Bronchial epithelial cell (primary cell): ENCODE data around the gene CLPTM1L. TPM values are rescaled to one million over a fixed set of nuclear protein-coding genes. Genes with fewer than 3 reads are reported as not detected.

Experiments
- DNase-seq: peaks from one replicate; pipeline ENCODE4 v3.0.0-alpha.2; 2010; ENCODE audit warnings: low read depth
- FAIRE-seq: peaks from 2 replicates; lab custom pipeline; 2011; peaks lifted over from hg19 to GRCh38; lab: Jason Lieb, UNC
- H3K27me3 ChIP-seq: 2 replicates; pipeline ENCODE4 v1.5.1; 2011; ENCODE audit warnings: low read length; ENCODE audit not compliant: control insufficient read depth, insufficient read depth
- H3K36me3 ChIP-seq: 2 replicates; pipeline ENCODE4 v1.5.1; 2011; ENCODE audit warnings: low read length; ENCODE audit not compliant: control insufficient read depth, insufficient read depth
- H3K4me3 ChIP-seq: 2 replicates; pipeline ENCODE4 v1.5.1; 2011; ENCODE audit warnings: mild to moderate bottlenecking, low read depth, low read length, control low read depth
- total RNA-seq: library from RNA; depleted of rRNA; stranded (reverse); fragments of >200 nt; gene quantifications from 2 replicates; pipeline ENCODE4 v1.2.1, GENCODE V29; 2014
- TF ChIP-seq, protein P1 (sequence below): IDR thresholded peaks from 2 replicates; pipeline ENCODE4 v1.5.1; 2011; ENCODE audit warnings: mild to moderate bottlenecking, moderate library complexity, low read length, control low read depth, inconsistent platforms; ENCODE audit not compliant: insufficient read depth, severe bottlenecking

The CLPTM1L gene, protein sequence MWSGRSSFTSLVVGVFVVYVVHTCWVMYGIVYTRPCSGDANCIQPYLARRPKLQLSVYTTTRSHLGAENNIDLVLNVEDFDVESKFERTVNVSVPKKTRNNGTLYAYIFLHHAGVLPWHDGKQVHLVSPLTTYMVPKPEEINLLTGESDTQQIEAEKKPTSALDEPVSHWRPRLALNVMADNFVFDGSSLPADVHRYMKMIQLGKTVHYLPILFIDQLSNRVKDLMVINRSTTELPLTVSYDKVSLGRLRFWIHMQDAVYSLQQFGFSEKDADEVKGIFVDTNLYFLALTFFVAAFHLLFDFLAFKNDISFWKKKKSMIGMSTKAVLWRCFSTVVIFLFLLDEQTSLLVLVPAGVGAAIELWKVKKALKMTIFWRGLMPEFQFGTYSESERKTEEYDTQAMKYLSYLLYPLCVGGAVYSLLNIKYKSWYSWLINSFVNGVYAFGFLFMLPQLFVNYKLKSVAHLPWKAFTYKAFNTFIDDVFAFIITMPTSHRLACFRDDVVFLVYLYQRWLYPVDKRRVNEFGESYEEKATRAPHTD
- 314 and 364 TPM in 2 replicates for total RNA-seq

DNA sequence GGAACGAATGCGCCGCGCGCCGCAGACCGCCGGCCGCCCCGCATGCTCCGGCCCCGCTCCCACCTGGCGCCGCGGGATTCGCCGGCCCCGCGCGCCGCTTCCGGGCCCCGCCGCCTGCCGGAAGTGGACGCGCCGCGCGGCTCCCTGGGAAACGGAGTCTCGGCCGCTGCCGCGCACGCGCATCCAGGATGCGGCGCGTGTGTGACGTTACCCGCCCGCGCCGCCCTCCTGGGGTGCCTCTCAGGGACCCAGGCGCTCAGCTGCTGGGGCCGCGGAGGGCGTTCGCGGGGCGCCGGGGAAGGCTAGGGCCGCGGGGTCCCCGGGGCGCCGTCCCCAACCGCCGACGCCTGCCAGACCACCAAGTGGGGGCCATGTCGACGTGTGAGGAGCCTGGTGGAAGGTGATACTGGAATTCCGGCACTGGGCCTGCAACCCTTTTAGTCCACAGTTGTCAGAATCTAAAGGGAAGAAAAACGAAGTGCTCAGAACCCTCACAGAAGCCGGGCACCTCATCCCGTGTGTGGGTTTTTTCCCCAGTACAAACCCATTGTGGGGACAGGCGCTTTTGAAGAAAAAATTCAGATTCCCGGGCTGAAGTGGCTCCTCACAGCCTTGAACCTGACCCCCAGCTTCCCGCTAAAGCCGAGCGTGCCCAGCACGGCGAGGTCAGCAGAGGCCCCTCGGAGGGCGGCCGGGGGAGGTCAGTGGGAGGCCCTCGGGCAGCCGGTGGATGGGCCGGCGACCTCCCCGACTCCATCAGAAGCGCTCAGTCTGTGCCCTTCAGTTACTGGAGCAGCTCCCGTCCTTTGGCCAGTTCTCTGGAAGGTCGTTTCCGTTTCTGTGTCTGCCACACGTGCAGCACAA lies at the start of gene CLPTM1L:
CLPTM1L (minus strand) TSS at position 125 of the 864 bp plus-strand sequence. CDS start 258 bp downstream, outside the sequence.
- FAIRE-seq (no peak), DNase-seq (peak; percentile 70)
- H3K4me3 ChIP-seq = peak within 1 kb of the TSS; percentile 90
- TF ChIP-seq, protein P1, sequence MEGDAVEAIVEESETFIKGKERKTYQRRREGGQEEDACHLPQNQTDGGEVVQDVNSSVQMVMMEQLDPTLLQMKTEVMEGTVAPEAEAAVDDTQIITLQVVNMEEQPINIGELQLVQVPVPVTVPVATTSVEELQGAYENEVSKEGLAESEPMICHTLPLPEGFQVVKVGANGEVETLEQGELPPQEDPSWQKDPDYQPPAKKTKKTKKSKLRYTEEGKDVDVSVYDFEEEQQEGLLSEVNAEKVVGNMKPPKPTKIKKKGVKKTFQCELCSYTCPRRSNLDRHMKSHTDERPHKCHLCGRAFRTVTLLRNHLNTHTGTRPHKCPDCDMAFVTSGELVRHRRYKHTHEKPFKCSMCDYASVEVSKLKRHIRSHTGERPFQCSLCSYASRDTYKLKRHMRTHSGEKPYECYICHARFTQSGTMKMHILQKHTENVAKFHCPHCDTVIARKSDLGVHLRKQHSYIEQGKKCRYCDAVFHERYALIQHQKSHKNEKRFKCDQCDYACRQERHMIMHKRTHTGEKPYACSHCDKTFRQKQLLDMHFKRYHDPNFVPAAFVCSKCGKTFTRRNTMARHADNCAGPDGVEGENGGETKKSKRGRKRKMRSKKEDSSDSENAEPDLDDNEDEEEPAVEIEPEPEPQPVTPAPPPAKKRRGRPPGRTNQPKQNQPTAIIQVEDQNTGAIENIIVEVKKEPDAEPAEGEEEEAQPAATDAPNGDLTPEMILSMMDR = no peak
- H3K36me3 ChIP-seq = peaks cover 16% of the 10 kb centered on the region
- H3K27me3 ChIP-seq = no peaks in the 10 kb centered on the region

DNA sequence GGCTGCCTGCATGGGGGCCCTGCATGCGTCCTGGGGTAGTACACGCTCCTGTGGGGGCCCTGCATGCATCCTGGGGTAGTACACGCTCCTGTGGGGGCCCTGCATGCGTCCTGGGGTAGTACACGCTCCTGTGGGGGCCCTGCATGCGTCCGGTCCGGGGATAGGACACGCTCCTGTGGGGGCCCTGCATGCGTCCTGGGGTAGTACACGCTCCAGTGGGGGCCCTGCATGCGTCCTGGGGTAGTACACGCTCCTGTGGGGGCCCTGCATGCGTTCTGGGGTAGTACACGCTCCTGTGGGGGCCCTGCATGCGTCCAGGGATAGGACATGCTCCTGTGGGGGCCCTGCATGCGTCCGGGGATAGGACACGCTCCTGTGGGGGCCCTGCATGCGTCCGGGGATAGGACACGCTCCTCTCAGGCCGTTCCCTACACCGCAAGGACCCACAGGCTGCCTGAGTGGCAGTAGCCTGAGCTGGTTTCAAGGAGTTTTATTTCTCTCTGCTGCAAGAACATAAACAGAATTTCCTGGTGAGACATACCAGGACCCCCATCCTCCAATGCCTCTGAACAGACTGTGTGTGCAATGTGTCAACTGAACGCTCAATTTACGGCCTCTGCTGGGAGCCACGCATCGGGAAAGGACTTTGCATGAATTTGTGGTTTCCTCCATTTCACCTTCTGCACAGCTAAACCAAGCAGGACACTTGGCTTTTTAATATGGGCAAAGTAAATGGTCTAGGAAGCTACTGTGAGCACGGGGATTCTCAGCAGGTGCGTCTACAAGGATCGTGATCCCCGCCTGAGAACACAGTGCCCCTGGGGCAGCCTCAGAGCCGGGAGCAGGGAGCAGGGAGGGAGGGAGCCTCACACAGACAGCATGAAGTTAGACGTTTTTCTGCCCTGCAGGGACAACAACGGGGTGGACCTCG lies 48.9 kb upstream of the CLPTM1L start:
- Histone ChIP-seq H3K27me3 (no peaks in the 10 kb centered on the region), H3K36me3 (no peaks in the 10 kb centered on the region), H3K4me3 (no peak overlapping the region)
- DNase-seq (no peak), FAIRE-seq (no peak)
- TF ChIP-seq, protein P1 = no peak

DNA sequence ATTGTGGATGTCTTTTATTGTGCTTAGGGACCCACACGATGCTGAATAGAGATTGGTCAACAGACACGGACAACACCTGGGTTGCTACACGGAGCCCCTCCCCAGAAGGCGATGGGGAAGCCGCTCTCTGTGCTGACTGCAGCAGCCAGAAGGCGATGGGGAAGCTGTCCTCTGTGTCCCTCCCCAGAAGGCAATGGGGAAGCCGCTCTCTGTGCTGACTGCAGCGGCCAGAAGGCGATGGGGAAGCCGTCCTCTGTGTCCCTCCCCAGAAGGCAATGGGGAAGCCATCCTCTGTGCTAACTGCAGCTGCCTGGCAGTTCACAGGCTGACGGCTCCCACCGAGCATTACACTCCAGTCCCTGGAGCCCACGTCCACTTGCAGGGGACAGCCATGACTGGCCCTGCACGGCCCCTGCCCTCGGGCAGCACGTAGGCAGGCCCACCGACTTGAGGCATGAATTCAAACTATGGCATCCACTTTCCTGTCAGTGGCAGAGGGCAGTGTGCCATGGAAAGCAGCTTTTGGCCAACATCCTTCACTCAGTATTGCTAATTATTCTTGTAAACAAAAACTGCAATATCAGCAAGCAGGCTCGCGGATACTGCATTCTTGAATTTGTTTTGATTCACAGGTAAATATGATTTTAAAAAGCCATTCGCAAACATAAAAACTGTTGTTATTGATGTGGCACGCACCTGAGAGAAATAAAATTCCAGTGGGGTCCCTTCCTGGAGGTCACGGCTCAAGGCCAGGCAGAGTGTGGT lies 48.1 kb upstream of the CLPTM1L start:
- H3K36me3 ChIP-seq = no peaks in the 10 kb centered on the region
- TF ChIP-seq, protein P1 = no peak
- no peak overlapping the region for H3K4me3 ChIP-seq
- FAIRE-seq (no peak), DNase-seq (no peak)
- H3K27me3 ChIP-seq = peaks cover 2% of the 10 kb centered on the region

DNA sequence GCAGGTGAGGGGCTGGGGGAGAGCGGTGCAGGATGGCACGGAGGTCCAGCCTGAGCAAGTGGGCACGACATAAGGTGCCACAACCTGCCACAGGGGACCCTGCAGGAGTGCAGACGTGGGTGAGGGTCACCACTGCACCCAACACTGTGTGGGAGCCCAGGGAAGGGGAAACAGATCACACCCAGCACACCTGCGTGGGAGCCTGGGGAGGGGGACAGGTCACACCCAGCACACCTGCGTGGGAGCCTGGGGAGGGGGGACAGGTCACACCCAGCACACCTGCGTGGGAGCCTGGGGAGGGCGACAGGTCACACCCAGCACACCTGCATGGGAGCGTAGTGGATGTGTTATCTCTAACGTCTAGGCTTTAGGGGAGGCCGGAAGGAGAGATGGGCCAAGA lies 47.4 kb upstream of the CLPTM1L start:
- Histone ChIP-seq H3K36me3 (no peaks in the 10 kb centered on the region), H3K4me3 (no peak overlapping the region), H3K27me3 (peaks cover 2% of the 10 kb centered on the region)
- FAIRE-seq (no peak), DNase-seq (no peak)
- TF ChIP-seq, protein P1 = no peak

DNA sequence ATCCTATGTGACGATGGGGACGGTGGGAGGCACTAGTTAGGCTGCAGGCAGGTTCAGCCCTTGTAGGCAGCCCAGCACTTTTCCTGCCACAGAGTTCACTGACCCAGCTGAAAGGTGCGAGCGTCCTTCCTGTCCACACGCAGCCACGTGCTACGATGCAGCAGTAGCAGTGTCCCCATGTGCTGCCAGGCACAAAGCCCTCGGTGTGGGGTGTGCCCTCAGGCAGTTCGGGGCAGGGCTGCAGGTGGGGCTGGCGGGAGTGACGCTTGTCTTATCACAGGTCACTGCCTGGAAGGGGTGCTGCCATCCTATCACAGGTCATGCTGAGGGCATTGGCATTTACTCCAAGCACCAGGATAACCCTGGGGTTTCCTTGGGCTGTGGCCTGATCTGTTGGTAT lies 46.8 kb upstream of the CLPTM1L start:
- TF ChIP-seq, protein P1 = no peak
- H3K27me3 ChIP-seq = peaks cover 2% of the 10 kb centered on the region
- no peak overlapping the region for H3K4me3 ChIP-seq
- FAIRE-seq (no peak), DNase-seq (no peak)
- H3K36me3 ChIP-seq = no peaks in the 10 kb centered on the region
